Keratinocyte (primary cell): ENCODE results near the gene COL6A2. TPM values are rescaled to one million over a fixed set of nuclear protein-coding genes. Genes with fewer than 3 reads are reported as not detected.

Experiments used
- DNase-seq: peaks from one replicate; pipeline ENCODE4 v3.0.0-alpha.2; 2011; ENCODE audit warnings: low read depth, missing footprints, low spot score
- FAIRE-seq: peaks from 2 replicates; lab custom pipeline; 2011; peaks lifted over from hg19 to GRCh38; lab: Jason Lieb, UNC
- H2AFZ ChIP-seq: 2 replicates; pipeline ENCODE4 v1.6.0; 2012; ENCODE audit warnings: low read length, control low read depth, inconsistent platforms; ENCODE audit not compliant: control insufficient read depth
- H3K27ac ChIP-seq: 2 replicates; pipeline ENCODE4 v1.5.1; 2011; ENCODE audit warnings: low read length; ENCODE audit not compliant: control insufficient read depth, insufficient read depth
- H3K27me3 ChIP-seq: 3 replicates; pipeline ENCODE4 v1.6.0; 2011; ENCODE audit warnings: low read length; ENCODE audit not compliant: control insufficient read depth, insufficient read depth; ENCODE audit errors: extremely low read depth
- H3K36me3 ChIP-seq, 2 experiments: 2 replicates in 1 of 2; 3 replicates in 1 of 2; pipeline ENCODE4 v1.5.1; 2011; ENCODE audit warnings: low read length in 2 of 2, mild to moderate bottlenecking in 1 of 2; ENCODE audit not compliant: control insufficient read depth in 2 of 2, insufficient read depth in 2 of 2; ENCODE audit errors: extremely low read depth in 1 of 2
- H3K4me1 ChIP-seq: 3 replicates; pipeline ENCODE4 v1.5.1; 2011; ENCODE audit warnings: low read length; ENCODE audit not compliant: control insufficient read depth, insufficient read depth; ENCODE audit errors: extremely low read depth
- H3K4me2 ChIP-seq: 3 replicates; pipeline ENCODE4 v1.6.0; 2011; ENCODE audit warnings: low read depth, low read length; ENCODE audit not compliant: control insufficient read depth, insufficient read depth; ENCODE audit errors: extremely low read depth
- H3K4me3 ChIP-seq, 3 experiments: fragments of 200-600 bp in 1 of 3; sonication (generic) in 1 of 3; 2 replicates in 2 of 3; 3 replicates in 1 of 3; pipeline ENCODE4 v1.5.1; 2011 to 2016; ENCODE audit warnings: low read length in 3 of 3, mild to moderate bottlenecking in 3 of 3, control low read depth in 2 of 3, inconsistent platforms in 1 of 3, low read depth in 1 of 3, mixed read lengths in 1 of 3, mixed run types in 1 of 3, moderate library complexity in 1 of 3; ENCODE audit not compliant: control insufficient read depth in 2 of 3, insufficient read depth in 2 of 3; ENCODE audit errors: extremely low read depth in 1 of 3
- H3K79me2 ChIP-seq: 2 replicates; pipeline ENCODE4 v1.6.0; 2012; ENCODE audit warnings: low read length; ENCODE audit not compliant: control insufficient read depth, insufficient read depth
- H3K9ac ChIP-seq: 3 replicates; pipeline ENCODE4 v1.6.0; 2011; ENCODE audit warnings: low read length; ENCODE audit not compliant: control insufficient read depth, insufficient read depth; ENCODE audit errors: extremely low read depth
- H3K9me1 ChIP-seq: 3 replicates; pipeline ENCODE4 v1.6.0; 2011; ENCODE audit warnings: low read length; ENCODE audit not compliant: control insufficient read depth, insufficient read depth; ENCODE audit errors: extremely low read depth
- H3K9me3 ChIP-seq: 2 replicates; pipeline ENCODE4 v1.5.1; 2012; ENCODE audit warnings: low read depth, low read length; ENCODE audit not compliant: control insufficient read depth
- H4K20me1 ChIP-seq: 3 replicates; pipeline ENCODE4 v1.6.0; 2011; ENCODE audit warnings: low read length; ENCODE audit not compliant: control insufficient read depth, insufficient read depth; ENCODE audit errors: extremely low read depth
- EZH2 ChIP-seq: IDR thresholded peaks from one replicate; pipeline ENCODE4 v1.6.1; 2012; ENCODE audit warnings: inconsistent platforms, mild to moderate bottlenecking, low read length, moderate library complexity
- dilution Hi-C: fragments of 300-500 bp; cut with MboI; formaldehyde crosslinking; loops from one replicate; pipeline ENCODE4 v1.7.0; 2020; ENCODE audit warnings: low sequenced_read_pairs; ENCODE audit not compliant: extremely low pct_ligation_motif_present
- polyA plus RNA-seq, 5 experiments: library from polyadenylated mRNA; depleted of rRNA in 3 of 5; stranded (reverse) in 3 of 5; stranded (forward) in 1 of 5; unstranded in 1 of 5; fragments of >200 nt; gene quantifications; 1 replicate in 1 of 5; 2 replicates in 3 of 5; 3 replicates in 1 of 5; pipeline versions ENCODE4 v1.2.1 to v1.2.3, GENCODE V29; 2011 to 2012; ENCODE audit warnings: missing spikeins in 2 of 5, low read depth in 1 of 5, low replicate concordance in 1 of 5
- TF ChIP-seq, protein P1 (sequence below), 3 experiments: IDR thresholded peaks in 1 of 3; conservative IDR thresholded peaks in 1 of 3; optimal IDR thresholded peaks in 1 of 3; 2 replicates in 2 of 3; 3 replicates in 1 of 3; pipeline versions ENCODE3 to v1.5.1; 2011; ENCODE audit warnings: low read length in 3 of 3, mild to moderate bottlenecking in 3 of 3, moderate library complexity in 2 of 3, control low read depth in 1 of 3, inconsistent platforms in 1 of 3; ENCODE audit not compliant: insufficient read depth in 2 of 3; ENCODE audit errors: extremely low read depth in 1 of 3

Gene COL6A2
- polyA plus RNA-seq, 1 donor (not counting 4 experiments of a cell fraction or from before 2014, with no cell fraction given), result 0.03 TPM

DNA sequence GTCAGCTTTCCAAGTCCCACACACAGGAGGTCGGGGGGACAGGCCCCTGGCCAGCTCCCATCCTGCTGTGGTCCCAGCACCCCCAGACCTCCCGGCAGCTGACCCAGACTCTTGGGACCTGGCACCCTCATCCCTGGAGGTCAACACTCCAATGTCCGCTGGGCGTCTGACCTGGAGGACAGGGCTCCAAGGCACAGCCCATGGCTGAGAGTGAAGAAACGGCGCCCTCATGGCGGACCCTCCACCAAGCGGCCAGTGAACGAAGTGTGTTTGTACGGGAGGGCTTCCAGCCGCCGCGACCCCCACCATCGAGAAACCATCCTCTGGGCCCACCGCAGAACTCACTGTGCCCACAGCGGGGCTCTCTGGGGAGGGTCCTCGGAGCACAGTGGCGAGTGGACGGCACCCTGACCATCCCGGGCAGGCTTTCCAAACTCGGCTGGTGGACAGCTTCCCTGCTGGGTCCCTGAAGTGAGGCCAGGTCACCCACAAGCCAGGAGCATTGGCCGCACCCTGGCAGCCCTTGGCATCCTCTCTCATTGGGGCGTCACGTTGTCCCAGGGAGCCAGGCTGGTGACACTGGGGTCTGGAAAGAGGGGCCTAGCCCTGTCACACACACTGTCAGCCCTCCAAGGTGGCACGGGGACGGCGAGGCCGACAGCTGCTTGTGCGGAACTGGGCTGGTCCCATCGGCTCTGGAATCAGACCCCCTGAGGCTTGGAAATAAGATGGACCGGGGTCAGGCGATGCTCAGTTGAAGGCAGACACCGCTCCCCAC, 47.8 kb upstream of the COL6A2 start:
- Histone ChIP-seq H3K79me2 (no peaks in the 10 kb centered on the region), H3K27ac (no peak overlapping the region), H3K4me3 (no peak overlapping the region), H3K4me1 (peaks cover 4% of the 10 kb centered on the region), H3K9me3 (no peaks in the 10 kb centered on the region), H3K9ac (no peak overlapping the region), H4K20me1 (no peaks in the 10 kb centered on the region), H3K9me1 (no peaks in the 10 kb centered on the region), H3K27me3 (no peaks in the 10 kb centered on the region), H3K36me3 (no peaks in the 10 kb centered on the region), H3K4me2 (no peak overlapping the region), H2AFZ (peak overlapping the region; percentile 56)
- TF ChIP-seq EZH2, result no peak
- TF ChIP-seq, protein P1, sequence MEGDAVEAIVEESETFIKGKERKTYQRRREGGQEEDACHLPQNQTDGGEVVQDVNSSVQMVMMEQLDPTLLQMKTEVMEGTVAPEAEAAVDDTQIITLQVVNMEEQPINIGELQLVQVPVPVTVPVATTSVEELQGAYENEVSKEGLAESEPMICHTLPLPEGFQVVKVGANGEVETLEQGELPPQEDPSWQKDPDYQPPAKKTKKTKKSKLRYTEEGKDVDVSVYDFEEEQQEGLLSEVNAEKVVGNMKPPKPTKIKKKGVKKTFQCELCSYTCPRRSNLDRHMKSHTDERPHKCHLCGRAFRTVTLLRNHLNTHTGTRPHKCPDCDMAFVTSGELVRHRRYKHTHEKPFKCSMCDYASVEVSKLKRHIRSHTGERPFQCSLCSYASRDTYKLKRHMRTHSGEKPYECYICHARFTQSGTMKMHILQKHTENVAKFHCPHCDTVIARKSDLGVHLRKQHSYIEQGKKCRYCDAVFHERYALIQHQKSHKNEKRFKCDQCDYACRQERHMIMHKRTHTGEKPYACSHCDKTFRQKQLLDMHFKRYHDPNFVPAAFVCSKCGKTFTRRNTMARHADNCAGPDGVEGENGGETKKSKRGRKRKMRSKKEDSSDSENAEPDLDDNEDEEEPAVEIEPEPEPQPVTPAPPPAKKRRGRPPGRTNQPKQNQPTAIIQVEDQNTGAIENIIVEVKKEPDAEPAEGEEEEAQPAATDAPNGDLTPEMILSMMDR (optimal IDR thresholded peaks at IDR 0.05 in 1 of 3, IDR thresholded peaks at IDR 0.05 in 1 of 3, conservative IDR thresholded peaks at IDR 0.05 in 1 of 3; ENCODE audit: extremely low read depth in 1 of 3, insufficient read depth in 2 of 3, low read length in 3 of 3), result no peak
- dilution Hi-C loops, result no loop called here
- FAIRE-seq (no peak), DNase-seq (no peak)

DNA sequence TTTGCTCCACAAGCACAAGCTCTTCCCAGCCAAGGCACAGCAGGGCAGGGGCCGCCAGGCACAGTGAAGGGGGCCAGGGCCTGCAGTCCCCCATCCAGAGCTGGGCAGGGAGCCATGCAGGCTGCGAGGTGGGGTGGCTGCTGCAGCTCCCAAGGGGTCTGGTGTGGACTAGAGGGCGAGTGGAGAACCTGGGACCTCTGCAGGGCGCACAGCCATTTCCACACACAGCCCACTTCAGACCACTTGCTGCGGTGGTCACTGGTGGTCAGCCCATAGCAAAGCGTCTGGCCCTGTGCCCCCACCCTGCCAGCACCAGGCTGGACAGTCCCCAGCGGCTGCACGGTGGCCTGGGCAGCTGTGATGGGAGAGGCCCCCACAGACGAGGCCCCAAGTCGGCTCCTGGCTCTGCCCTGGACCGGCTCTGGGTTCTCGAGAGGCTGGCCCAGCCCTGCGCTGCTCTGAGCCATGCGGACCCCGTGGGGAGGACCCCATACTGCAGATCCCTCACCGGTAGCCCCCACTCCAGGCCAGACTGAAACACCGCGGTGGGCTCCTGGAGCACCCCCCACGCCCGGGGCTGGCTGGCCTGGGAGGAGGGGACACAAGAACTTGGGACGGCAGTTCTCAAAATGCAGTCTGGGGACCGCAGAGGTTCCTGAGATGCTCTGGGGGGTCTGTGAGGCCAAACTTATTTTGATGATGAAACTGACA, 47.1 kb upstream of the COL6A2 start:
- no peak for FAIRE-seq
- H3K4me1 ChIP-seq, result peaks cover 5% of the 10 kb centered on the region

More for the DNA sequence above, 47.1 kb upstream of the COL6A2 start:
- no peaks in the 10 kb centered on the region for H3K36me3 ChIP-seq
- no peak overlapping the region for H2AFZ ChIP-seq
- no peaks in the 10 kb centered on the region for H3K9me1 ChIP-seq
- no peak overlapping the region for H3K27ac ChIP-seq
- no peaks in the 10 kb centered on the region for H3K79me2 ChIP-seq
- no peaks in the 10 kb centered on the region for H3K9me3 ChIP-seq
- no peak overlapping the region for H3K9ac ChIP-seq
- H3K4me3 ChIP-seq, result no peak overlapping the region
- peaks cover 6% of the 10 kb centered on the region for H3K27me3 ChIP-seq
- dilution Hi-C loops, result no loop called here
- H4K20me1 ChIP-seq, result no peaks in the 10 kb centered on the region
- TF ChIP-seq, protein P1 (optimal IDR thresholded peaks at IDR 0.05 in 1 of 3, IDR thresholded peaks at IDR 0.05 in 1 of 3, conservative IDR thresholded peaks at IDR 0.05 in 1 of 3; ENCODE audit: extremely low read depth in 1 of 3, insufficient read depth in 2 of 3, low read length in 3 of 3), result no peak
- no peak for TF ChIP-seq EZH2
- no peak overlapping the region for H3K4me2 ChIP-seq
- no peak for DNase-seq
